Endodermal cell (in vitro differentiated cells): ENCODE results near the gene PCCA. TPM values are rescaled to one million over a fixed set of nuclear protein-coding genes. Genes with fewer than 3 reads are reported as not detected.

Experiments
- DNase-seq: peaks from one replicate; pipeline ENCODE4 v3.0.0-alpha.2; 2017
- H3K27ac ChIP-seq: 2 replicates; pipeline ENCODE4 v1.5.1; 2013; ENCODE audit warnings: mild to moderate bottlenecking, low read depth, low read length, moderate library complexity
- H3K27me3 ChIP-seq: 2 replicates; pipeline ENCODE4 v1.6.1; 2013; ENCODE audit warnings: mild to moderate bottlenecking, low read length, moderate library complexity; ENCODE audit not compliant: insufficient read depth, control insufficient read depth, poor library complexity, severe bottlenecking
- H3K36me3 ChIP-seq: 2 replicates; pipeline ENCODE4 v1.7.0; 2013; ENCODE audit warnings: mild to moderate bottlenecking, low read length, moderate library complexity; ENCODE audit not compliant: control insufficient read depth, insufficient read depth
- H3K4me1 ChIP-seq: one replicate; pipeline ENCODE4 v1.7.0; 2013; ENCODE audit warnings: low read length; ENCODE audit not compliant: control insufficient read depth, insufficient read depth
- H3K4me3 ChIP-seq: 2 replicates; pipeline ENCODE4 v1.5.1; 2013; ENCODE audit warnings: mild to moderate bottlenecking, low read length, moderate library complexity
- H3K9ac ChIP-seq: 2 replicates; pipeline ENCODE4 v1.6.1; 2013; ENCODE audit warnings: mild to moderate bottlenecking, low read length, moderate library complexity; ENCODE audit not compliant: poor library complexity, severe bottlenecking; ENCODE audit errors: extremely low read depth
- H3K9me3 ChIP-seq: 2 replicates; pipeline ENCODE4 v1.6.1; 2013; ENCODE audit warnings: mild to moderate bottlenecking, low read length, moderate library complexity; ENCODE audit not compliant: control insufficient read depth
- H3K27ac Mint-ChIP-seq: 2 replicates; pipeline ENCODE4 v1.8.0; 2020; ENCODE audit warnings: mixed read lengths
- H3K27me3 Mint-ChIP-seq: 2 replicates; pipeline ENCODE4 v1.8.0; 2021; ENCODE audit warnings: mild to moderate bottlenecking, mixed read lengths; ENCODE audit not compliant: insufficient read depth
- H3K36me3 Mint-ChIP-seq: 2 replicates; pipeline ENCODE4 v1.8.0; 2020; ENCODE audit warnings: low read depth, mixed read lengths
- H3K4me1 Mint-ChIP-seq: 2 replicates; pipeline ENCODE4 v1.8.0; 2020; ENCODE audit warnings: mixed read lengths
- H3K4me3 Mint-ChIP-seq: 2 replicates; pipeline ENCODE4 v1.8.0; 2020; ENCODE audit warnings: mild to moderate bottlenecking, moderate library complexity, mixed read lengths
- H3K9me3 Mint-ChIP-seq: 2 replicates; pipeline ENCODE4 v1.8.0; 2020; ENCODE audit warnings: mild to moderate bottlenecking, mixed read lengths
- WGBS, 2 experiments: methylation state at CpG; one replicate each; pipeline versions ENCODE4 v1.1.5 to v1.1.7; 2013; ENCODE audit warnings: missing lambda C conversion rate in 2 of 2, mixed read lengths in 1 of 2; ENCODE audit not compliant: insufficient coverage in 1 of 2, insufficient read length in 1 of 2; 5-methylcytosine and 5-hydroxymethylcytosine counted together
- total RNA-seq, 2 donors: library from RNA; stranded (reverse); fragmentation: NEBNext Ultra II Directional in 1 of 2; extraction: Animal tissue kit (Norgen Biotek cat#: 25700) in 1 of 2; gene quantifications; 2 replicates in 1 of 2; 3 replicates in 1 of 2; pipeline ENCODE4 v1.2.1, GENCODE V29; 2021
- TF ChIP-seq, protein P1 (sequence below): fragments of 200-600 bp; sonication (generic); conservative IDR thresholded peaks from 2 replicates; pipeline ENCODE4 v1.5.0; 2021; ENCODE audit warnings: antibody characterized with exemption, mild to moderate bottlenecking

Gene PCCA
- total RNA-seq, 2 donors from 2014 or later: 60.2 to 67.2 TPM

DNA sequence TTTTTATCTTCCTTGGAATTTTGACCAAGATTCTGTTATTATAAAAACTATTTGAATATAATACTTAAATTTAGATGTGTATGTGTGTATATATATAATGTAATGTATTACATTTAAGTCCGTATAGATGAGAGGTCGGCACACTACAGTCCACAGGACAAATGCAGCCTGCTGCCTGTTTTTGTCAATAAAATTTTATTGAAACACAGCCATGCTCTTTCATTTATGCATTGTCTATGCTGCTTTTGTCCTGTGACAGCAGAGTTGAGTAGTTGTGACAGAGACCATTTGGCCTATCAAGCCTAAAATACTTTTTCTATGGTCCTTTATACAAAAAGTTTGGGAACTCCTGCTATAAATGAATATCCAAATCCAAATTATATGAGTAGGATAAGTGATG, 69.7 kb downstream of the PCCA start:
- Mint-ChIP-seq H3K9me3 (no peaks in the 10 kb centered on the region), H3K27me3 (no peaks in the 10 kb centered on the region), H3K4me3 (no peak overlapping the region), H3K4me1 (no peaks in the 10 kb centered on the region), H3K27ac (no peak overlapping the region), H3K36me3 (peaks cover 44% of the 10 kb centered on the region)
- H3K9ac ChIP-seq: no peak overlapping the region
- no peak overlapping the region for H3K27ac ChIP-seq
- H3K4me3 ChIP-seq: no peak overlapping the region
- no peak for DNase-seq
- H3K27me3 ChIP-seq: no peaks in the 10 kb centered on the region
- peaks cover 54% of the 10 kb centered on the region for H3K36me3 ChIP-seq
- H3K9me3 ChIP-seq: no peaks in the 10 kb centered on the region
- 100% methylated on average over 2 of the region's 2 CpGs; no CpG with 5 or more reads in 1 of the 2 experiments for WGBS, 2 experiments
- H3K4me1 ChIP-seq: no peaks in the 10 kb centered on the region
- TF ChIP-seq, protein P1, sequence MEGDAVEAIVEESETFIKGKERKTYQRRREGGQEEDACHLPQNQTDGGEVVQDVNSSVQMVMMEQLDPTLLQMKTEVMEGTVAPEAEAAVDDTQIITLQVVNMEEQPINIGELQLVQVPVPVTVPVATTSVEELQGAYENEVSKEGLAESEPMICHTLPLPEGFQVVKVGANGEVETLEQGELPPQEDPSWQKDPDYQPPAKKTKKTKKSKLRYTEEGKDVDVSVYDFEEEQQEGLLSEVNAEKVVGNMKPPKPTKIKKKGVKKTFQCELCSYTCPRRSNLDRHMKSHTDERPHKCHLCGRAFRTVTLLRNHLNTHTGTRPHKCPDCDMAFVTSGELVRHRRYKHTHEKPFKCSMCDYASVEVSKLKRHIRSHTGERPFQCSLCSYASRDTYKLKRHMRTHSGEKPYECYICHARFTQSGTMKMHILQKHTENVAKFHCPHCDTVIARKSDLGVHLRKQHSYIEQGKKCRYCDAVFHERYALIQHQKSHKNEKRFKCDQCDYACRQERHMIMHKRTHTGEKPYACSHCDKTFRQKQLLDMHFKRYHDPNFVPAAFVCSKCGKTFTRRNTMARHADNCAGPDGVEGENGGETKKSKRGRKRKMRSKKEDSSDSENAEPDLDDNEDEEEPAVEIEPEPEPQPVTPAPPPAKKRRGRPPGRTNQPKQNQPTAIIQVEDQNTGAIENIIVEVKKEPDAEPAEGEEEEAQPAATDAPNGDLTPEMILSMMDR: no peak

DNA sequence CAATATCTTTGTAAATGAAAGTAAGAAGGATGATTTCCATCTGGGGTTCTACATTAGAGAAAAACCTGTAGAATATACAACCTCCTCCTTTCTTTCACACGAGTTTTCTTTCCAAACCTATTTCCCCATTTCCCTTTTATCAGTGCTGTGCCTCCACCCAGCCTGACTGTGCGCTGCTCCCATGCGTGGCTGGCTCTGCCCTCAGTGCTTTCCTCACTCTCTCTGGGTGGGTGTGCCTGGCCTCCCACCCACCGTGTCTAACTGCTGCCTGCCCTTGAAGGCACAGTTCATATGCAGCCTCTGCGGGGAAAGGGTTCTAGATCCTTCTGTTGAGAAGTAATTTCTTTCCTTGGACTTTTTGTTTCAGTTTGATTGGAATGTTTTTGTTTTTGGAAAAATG, 70.7 kb downstream of the PCCA start:
- no peak overlapping the region for H3K4me3 Mint-ChIP-seq

DNA sequence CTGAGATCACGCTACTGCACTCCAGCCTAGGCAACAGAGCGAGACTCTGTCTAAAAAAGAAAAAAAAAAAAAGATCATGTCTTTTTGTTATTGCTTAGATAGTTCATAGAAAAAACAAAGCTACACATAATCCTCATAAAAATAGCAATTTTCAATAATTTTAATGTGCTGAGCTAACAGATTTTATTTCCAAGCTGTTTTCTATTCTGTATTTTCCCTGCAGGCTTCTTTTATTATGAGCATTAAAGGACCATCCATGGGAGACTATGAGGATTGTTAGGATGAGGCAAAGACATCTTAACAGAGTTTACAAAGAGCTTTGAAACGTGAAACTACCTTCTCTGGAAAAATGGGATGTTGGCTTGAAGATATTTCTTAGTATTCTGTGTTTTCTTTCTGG, 71.6 kb downstream of the PCCA start:
- Mint-ChIP-seq H3K36me3 (peaks cover 48% of the 10 kb centered on the region), H3K4me1 (no peaks in the 10 kb centered on the region), H3K27me3 (no peaks in the 10 kb centered on the region), H3K9me3 (no peaks in the 10 kb centered on the region), H3K27ac (no peak overlapping the region), H3K4me3 (no peak overlapping the region)
- Histone ChIP-seq H3K36me3 (peaks cover 52% of the 10 kb centered on the region), H3K4me1 (no peaks in the 10 kb centered on the region), H3K9me3 (no peaks in the 10 kb centered on the region), H3K27me3 (no peaks in the 10 kb centered on the region), H3K4me3 (no peak overlapping the region), H3K9ac (no peak overlapping the region), H3K27ac (no peak overlapping the region)
- WGBS, 2 experiments: 97% methylated on average over 3 of the region's 3 CpGs; no CpG with 5 or more reads in 1 of the 2 experiments
- no peak for DNase-seq
- TF ChIP-seq, protein P1: no peak

More for the DNA sequence above, 70.7 kb downstream of the PCCA start:
- TF ChIP-seq, protein P1: no peak
- H3K27me3 Mint-ChIP-seq: no peaks in the 10 kb centered on the region
- no peak overlapping the region for H3K9ac ChIP-seq
- H3K27ac ChIP-seq: no peak overlapping the region
- H3K36me3 Mint-ChIP-seq: peaks cover 45% of the 10 kb centered on the region
- no peak for DNase-seq
- no peaks in the 10 kb centered on the region for H3K4me1 ChIP-seq
- 84 to 88% methylated on average over 4 to 5 of the region's 5 CpGs for WGBS, 2 experiments
- H3K9me3 Mint-ChIP-seq: no peaks in the 10 kb centered on the region
- H3K27me3 ChIP-seq: no peaks in the 10 kb centered on the region
- no peaks in the 10 kb centered on the region for H3K9me3 ChIP-seq
- H3K27ac Mint-ChIP-seq: peak overlapping the region; percentile 38
- H3K4me1 Mint-ChIP-seq: no peaks in the 10 kb centered on the region
- H3K36me3 ChIP-seq: peaks cover 53% of the 10 kb centered on the region
- H3K4me3 ChIP-seq: no peak overlapping the region
